Effector memory CD4-positive, alpha-beta T cell (primary cell): ENCODE data around the gene SATB2.

Experiments
- DNase-seq, 3 donors: peaks; one replicate each; pipeline ENCODE4 v3.0.0-alpha.2; 2020
- H3K27ac ChIP-seq: 2 replicates; pipeline ENCODE4 v1.7.0; 2013; ENCODE audit warnings: mild to moderate bottlenecking, low read length, moderate library complexity; ENCODE audit not compliant: insufficient read depth, poor library complexity, severe bottlenecking
- H3K27me3 ChIP-seq: replicated peaks from 2 replicates; pipeline ENCODE4 v1.7.0; 2013; ENCODE audit warnings: mild to moderate bottlenecking, low read length; ENCODE audit not compliant: insufficient read depth, control insufficient read depth, poor library complexity, severe bottlenecking
- H3K36me3 ChIP-seq: 2 replicates; pipeline ENCODE4 v1.7.0; 2013; ENCODE audit warnings: mild to moderate bottlenecking, low read length, moderate library complexity; ENCODE audit not compliant: control insufficient read depth, insufficient read depth
- H3K4me1 ChIP-seq: 2 replicates; pipeline ENCODE4 v1.7.0; 2013; ENCODE audit warnings: low read length, mild to moderate bottlenecking; ENCODE audit not compliant: control insufficient read depth, insufficient read depth, poor library complexity, severe bottlenecking
- H3K4me3 ChIP-seq: 2 replicates; pipeline ENCODE4 v1.7.0; 2013; ENCODE audit warnings: low read length, low read depth, mild to moderate bottlenecking; ENCODE audit not compliant: insufficient read depth, poor library complexity, severe bottlenecking
- H3K9me3 ChIP-seq: 2 replicates; pipeline ENCODE4 v1.7.0; 2013; ENCODE audit warnings: mild to moderate bottlenecking, low read length, moderate library complexity; ENCODE audit not compliant: control insufficient read depth

SATB2 gene

GRCh38 chr2:199409759-199410529 lies 47.8 kb downstream of the SATB2 start:
- no peaks in the 10 kb centered on the region for H3K36me3 ChIP-seq
- no peaks in the 10 kb centered on the region for H3K9me3 ChIP-seq
- no peaks in the 10 kb centered on the region for H3K27me3 ChIP-seq
- no peak overlapping the region for H3K4me3 ChIP-seq
- H3K4me1 ChIP-seq = no peaks in the 10 kb centered on the region
- no peak overlapping the region for H3K27ac ChIP-seq
- DNase-seq = no peak

DNA sequence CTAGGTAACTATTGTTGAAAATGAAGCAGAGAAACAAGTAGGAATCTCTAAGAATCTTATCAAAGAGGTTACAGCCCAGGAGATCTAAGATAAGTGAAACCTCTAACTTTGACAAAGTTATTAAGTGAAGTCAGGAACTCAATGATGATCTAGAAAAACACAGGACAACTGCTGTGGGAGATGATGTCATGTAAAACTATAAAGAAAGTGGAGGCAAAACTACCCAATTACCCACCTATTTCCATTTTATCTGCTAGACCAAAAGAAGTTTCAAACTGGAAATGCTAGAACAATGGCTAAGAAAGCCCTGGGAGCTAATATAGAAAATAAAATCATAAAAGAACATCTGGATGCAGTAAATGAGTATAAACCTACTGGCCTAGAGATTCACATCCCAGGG lies 50.3 kb downstream of the SATB2 start:
- no peak for DNase-seq
- no peaks in the 10 kb centered on the region for H3K9me3 ChIP-seq

DNA sequence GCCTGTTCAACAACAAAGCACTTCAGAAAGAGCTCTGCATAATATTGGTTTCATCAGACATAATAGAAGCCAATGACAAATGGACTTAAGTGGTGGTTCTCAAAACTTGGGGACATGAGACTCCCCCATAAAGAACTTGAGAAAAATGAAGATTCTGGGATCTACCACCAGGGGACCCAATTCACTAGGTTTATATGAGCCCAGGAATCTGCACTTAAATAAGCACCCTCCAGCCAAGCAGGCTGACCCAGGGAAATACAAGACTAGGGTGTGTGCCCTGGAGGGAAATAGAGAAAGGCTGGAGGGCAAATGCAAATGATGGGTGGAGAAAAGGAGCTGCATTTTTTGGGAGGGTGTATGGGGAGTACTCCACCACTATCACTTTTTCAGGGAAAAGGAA lies 52.5 kb downstream of the SATB2 start:
- Histone ChIP-seq H3K27ac (no peak overlapping the region), H3K4me3 (no peak overlapping the region), H3K4me1 (no peaks in the 10 kb centered on the region), H3K36me3 (no peaks in the 10 kb centered on the region), H3K27me3 (no peaks in the 10 kb centered on the region), H3K9me3 (no peaks in the 10 kb centered on the region)
- DNase-seq = no peak

More for the DNA sequence above, 50.3 kb downstream of the SATB2 start:
- Histone ChIP-seq H3K4me1 (no peaks in the 10 kb centered on the region), H3K4me3 (no peak overlapping the region), H3K36me3 (no peaks in the 10 kb centered on the region), H3K27ac (no peak overlapping the region), H3K27me3 (no peaks in the 10 kb centered on the region)

GRCh38 chr2:199404841-199405240 lies 52.9 kb downstream of the SATB2 start:
- no peak for DNase-seq
- Histone ChIP-seq H3K27ac (no peak overlapping the region), H3K36me3 (no peaks in the 10 kb centered on the region), H3K4me1 (no peaks in the 10 kb centered on the region), H3K4me3 (no peak overlapping the region), H3K27me3 (no peaks in the 10 kb centered on the region), H3K9me3 (no peaks in the 10 kb centered on the region)

DNA sequence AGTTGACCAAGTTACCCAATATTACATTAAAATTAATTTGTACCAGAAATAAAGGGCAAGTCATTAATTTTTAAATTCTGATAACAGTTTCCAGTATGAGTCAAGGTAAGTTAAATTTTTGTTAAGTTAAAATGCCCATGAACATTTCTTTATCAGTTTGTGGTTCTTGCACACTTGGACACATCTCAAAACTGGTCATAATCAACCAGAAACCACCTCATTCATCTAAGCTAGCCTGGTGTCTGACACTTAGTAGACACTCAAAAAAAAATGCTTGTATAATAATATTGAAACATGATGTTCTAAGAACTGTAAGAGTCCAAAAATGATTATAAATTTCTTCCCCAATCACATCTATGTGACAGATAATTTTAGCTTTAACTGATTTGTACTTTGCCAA lies 62.4 kb downstream of the SATB2 start:
- H3K36me3 ChIP-seq = no peaks in the 10 kb centered on the region
- H3K9me3 ChIP-seq = no peaks in the 10 kb centered on the region
- no peaks in the 10 kb centered on the region for H3K4me1 ChIP-seq
- H3K4me3 ChIP-seq = no peak overlapping the region
- no peak overlapping the region for H3K27ac ChIP-seq
- peaks cover 3% of the 10 kb centered on the region for H3K27me3 ChIP-seq
- DNase-seq = no peak

GRCh38 chr2:199392363-199392762 lies 65.4 kb downstream of the SATB2 start:
- H3K27ac ChIP-seq = no peak overlapping the region
- peaks cover 3% of the 10 kb centered on the region for H3K27me3 ChIP-seq
- H3K9me3 ChIP-seq = no peaks in the 10 kb centered on the region
- no peak for DNase-seq
- H3K36me3 ChIP-seq = no peaks in the 10 kb centered on the region
- H3K4me1 ChIP-seq = no peaks in the 10 kb centered on the region
- no peak overlapping the region for H3K4me3 ChIP-seq

GRCh38 chr2:199388728-199389268 lies 68.9 kb downstream of the SATB2 start:
- H3K36me3 ChIP-seq = no peaks in the 10 kb centered on the region
- no peak for DNase-seq
- H3K9me3 ChIP-seq = no peaks in the 10 kb centered on the region
- H3K27ac ChIP-seq = no peak overlapping the region
- H3K27me3 ChIP-seq = no peaks in the 10 kb centered on the region
- H3K4me1 ChIP-seq = no peaks in the 10 kb centered on the region
- H3K4me3 ChIP-seq = no peak overlapping the region

- Histone ChIP-seq H3K4me3 (no peak overlapping the region), H3K36me3 (no peaks in the 10 kb centered on the region), H3K27ac (no peak overlapping the region), H3K9me3 (no peaks in the 10 kb centered on the region), H3K4me1 (no peaks in the 10 kb centered on the region), H3K27me3 (no peaks in the 10 kb centered on the region)
- DNase-seq = no peak
These were observed 73.7 kb downstream of the SATB2 start for GRCh38 chr2:199384043-199384442.

GRCh38 chr2:199383021-199383420 lies 74.7 kb downstream of the SATB2 start:
- no peak overlapping the region for H3K4me3 ChIP-seq
- H3K4me1 ChIP-seq = no peaks in the 10 kb centered on the region
- H3K9me3 ChIP-seq = no peaks in the 10 kb centered on the region
- no peaks in the 10 kb centered on the region for H3K27me3 ChIP-seq
- no peak overlapping the region for H3K27ac ChIP-seq
- DNase-seq = no peak
- no peaks in the 10 kb centered on the region for H3K36me3 ChIP-seq

DNA sequence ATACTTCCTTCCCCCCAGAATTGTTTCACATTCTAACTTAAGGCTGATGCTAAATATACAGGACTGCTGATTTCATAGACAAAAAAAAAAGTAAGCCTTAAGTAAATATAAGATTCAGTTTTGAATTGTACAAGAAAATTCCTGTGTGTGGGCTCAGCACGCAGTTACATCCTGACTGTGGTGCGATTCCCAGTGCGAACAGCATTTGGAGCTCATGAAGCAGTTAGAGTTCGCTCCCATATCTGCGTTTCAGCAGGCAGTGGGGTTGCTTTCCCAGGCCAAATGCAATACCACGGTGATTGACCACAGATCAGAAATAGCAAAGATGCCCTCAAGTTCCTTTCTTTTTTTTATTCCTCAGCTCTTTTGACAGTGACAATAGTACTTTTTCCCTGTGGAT lies 75.6 kb downstream of the SATB2 start:
- Histone ChIP-seq H3K27me3 (no peaks in the 10 kb centered on the region), H3K36me3 (no peaks in the 10 kb centered on the region), H3K9me3 (no peaks in the 10 kb centered on the region), H3K4me3 (no peak overlapping the region), H3K27ac (no peak overlapping the region), H3K4me1 (no peaks in the 10 kb centered on the region)
- no peak for DNase-seq
